DMS79 (cell line): ENCODE measurements around the gene NTSR1.

Experiments used
- DNase-seq: peaks from one replicate; lab custom pipeline; 2025; lab: John Stamatoyannopoulos, UW

NTSR1 gene

GRCh38 chr20:62694106-62694505 is 14.5 kb upstream of the NTSR1 start:
- no peak for DNase-seq

- DNase-seq, result no peak
Measured at GRCh38 chr20:62694868-62695267, 13.8 kb upstream of the NTSR1 start.

- DNase-seq, result no peak
Measured at GRCh38 chr20:62695448-62696414, 12.9 kb upstream of the NTSR1 start.

GRCh38 chr20:62696434-62696957 is 12.1 kb upstream of the NTSR1 start:
- DNase-seq, result peak; percentile 76

- DNase-seq, result no peak
Measured at GRCh38 chr20:62696989-62697388, 11.6 kb upstream of the NTSR1 start.

GRCh38 chr20:62697468-62697912 is 11.1 kb upstream of the NTSR1 start:
- no peak for DNase-seq

GRCh38 chr20:62698231-62698630 is 10.4 kb upstream of the NTSR1 start:
- DNase-seq, result no peak

- no peak for DNase-seq
Measured at GRCh38 chr20:62699296-62699695, 9.3 kb upstream of the NTSR1 start.

- no peak for DNase-seq
Measured at GRCh38 chr20:62699741-62700140, 8.9 kb upstream of the NTSR1 start.

GRCh38 chr20:62700261-62700930 is 8.2 kb upstream of the NTSR1 start:
- no peak for DNase-seq

- DNase-seq, result no peak
Measured at GRCh38 chr20:62701161-62702012, 7.2 kb upstream of the NTSR1 start.

- DNase-seq, result no peak
Measured at GRCh38 chr20:62702013-62702300, 6.7 kb upstream of the NTSR1 start.

GRCh38 chr20:62702895-62703852 is 5.5 kb upstream of the NTSR1 start:
- DNase-seq, result peak; percentile 25

GRCh38 chr20:62703853-62704228 is 4.8 kb upstream of the NTSR1 start:
- DNase-seq, result no peak

GRCh38 chr20:62704341-62704948 is 4.2 kb upstream of the NTSR1 start:
- DNase-seq, result peak; percentile 99

GRCh38 chr20:62705627-62706026 is 3.0 kb upstream of the NTSR1 start:
- no peak for DNase-seq

- no peak for DNase-seq
Measured at GRCh38 chr20:62706344-62706743, 2.3 kb upstream of the NTSR1 start.

- no peak for DNase-seq
Measured at GRCh38 chr20:62706857-62707256, 1.8 kb upstream of the NTSR1 start.

- no peak for DNase-seq
Measured at GRCh38 chr20:62707276-62707920, 1.2 kb upstream of the NTSR1 start.

GRCh38 chr20:62707921-62708521 is 615 bp upstream of the NTSR1 start:
- DNase-seq, result no peak
